Right lung (tissue), 5 donors: ENCODE results near the gene LRRC63. TPM values are rescaled to one million over a fixed set of nuclear protein-coding genes. Genes with fewer than 3 reads are reported as not detected.
"Not testable (repeated sequence)": the region's sequence is repeated elsewhere in the genome, so short reads cannot be mapped to it uniquely, and the experiment has no call there.

Experiments used
- DNase-seq, 2 donors: peaks; one replicate each; pipeline ENCODE4 v3.0.0-alpha.2; 2013
- polyA plus RNA-seq, 5 donors: library from polyadenylated mRNA; unstranded; fragments of 120-200 nt; gene quantifications; one replicate each; pipeline versions ENCODE4 v1.2.1 to v1.2.3, GENCODE V29; 2013; ENCODE audit warnings: inconsistent platforms in 1 of 5, low replicate concordance in 1 of 5; ENCODE audit not compliant: insufficient read length in 5 of 5, insufficient read depth in 1 of 5

The LRRC63 gene
- polyA plus RNA-seq, 5 donors, result 0.37 to 0.49 (median 0.43) TPM

DNA sequence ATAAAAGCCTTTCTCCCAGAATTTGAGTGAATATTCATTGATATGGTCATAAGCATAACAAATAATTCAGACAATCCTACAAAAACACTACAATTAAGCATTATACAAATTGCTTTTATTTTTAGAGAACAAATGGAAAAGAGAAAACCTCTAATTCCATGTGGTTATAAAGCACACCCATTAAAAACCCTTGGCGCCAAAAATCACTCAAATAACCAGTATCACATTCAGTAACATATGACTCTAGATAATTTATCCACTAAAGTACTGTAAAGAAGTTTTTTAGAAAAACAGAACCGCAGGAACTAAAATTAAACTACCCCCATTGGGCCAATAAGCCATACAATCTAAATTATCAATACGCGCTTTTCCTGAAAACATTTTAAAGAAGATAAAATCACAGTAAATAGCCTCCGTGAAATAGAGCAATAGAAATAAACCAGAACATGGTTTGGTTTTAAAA, 30.3 kb upstream of the LRRC63 start:
- no peak for DNase-seq

DNA sequence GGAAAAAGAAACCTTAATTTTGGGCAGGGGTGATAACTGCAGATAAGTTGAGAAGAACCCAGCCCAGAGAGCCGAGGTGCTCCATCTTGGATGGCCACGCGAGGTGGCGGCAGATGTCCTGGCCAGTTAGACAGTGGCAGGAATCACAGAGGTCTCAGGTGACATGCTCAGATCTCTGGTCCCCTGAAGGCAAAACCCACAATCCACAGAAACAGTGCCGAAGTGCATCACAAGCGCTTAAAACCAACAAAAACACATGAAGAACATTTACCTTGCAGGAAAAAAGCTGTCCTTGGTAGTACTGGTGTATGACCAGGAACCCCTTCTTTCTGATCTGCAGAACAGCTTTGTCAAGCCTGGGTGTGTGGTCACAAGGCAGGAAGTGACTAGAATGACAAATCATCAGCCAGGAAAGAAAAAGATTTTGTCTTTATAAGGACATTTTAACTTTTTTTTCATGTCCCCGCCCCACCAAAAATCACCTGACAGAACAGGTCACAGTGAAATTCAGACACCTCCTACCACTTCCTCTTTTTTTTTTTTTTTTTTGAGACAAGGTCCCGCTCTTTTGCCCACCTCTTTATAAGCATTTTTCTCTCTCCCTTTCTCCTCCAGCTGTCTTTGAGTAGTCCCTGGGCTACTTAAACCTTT, 29.8 kb upstream of the LRRC63 start, which contains the start of gene LCP1:
TSS of gene LCP1 (minus strand) at position 338 of the 651 bp plus-strand sequence. CDS start 22,515 bp downstream, outside the sequence.
- no peak for DNase-seq

DNA sequence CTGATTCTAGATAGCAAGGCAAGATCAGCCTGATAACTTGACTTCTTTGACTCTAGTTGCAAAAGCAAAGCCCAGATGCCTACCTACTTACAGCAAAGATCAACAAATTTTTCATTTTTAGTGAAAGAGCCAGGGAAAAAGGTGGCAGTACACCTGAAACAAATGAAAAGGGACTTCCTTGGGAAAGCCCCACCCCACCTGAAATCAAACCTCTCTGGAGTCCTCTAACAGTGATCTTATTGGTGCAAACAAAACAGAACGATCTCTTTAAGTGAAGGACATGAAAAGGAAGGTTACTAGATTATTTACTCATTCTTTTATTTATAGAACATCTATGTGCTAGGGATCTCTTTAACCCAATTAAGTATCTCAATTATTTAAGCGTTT, 29.2 kb upstream of the LRRC63 start:
- no peak for DNase-seq

DNA sequence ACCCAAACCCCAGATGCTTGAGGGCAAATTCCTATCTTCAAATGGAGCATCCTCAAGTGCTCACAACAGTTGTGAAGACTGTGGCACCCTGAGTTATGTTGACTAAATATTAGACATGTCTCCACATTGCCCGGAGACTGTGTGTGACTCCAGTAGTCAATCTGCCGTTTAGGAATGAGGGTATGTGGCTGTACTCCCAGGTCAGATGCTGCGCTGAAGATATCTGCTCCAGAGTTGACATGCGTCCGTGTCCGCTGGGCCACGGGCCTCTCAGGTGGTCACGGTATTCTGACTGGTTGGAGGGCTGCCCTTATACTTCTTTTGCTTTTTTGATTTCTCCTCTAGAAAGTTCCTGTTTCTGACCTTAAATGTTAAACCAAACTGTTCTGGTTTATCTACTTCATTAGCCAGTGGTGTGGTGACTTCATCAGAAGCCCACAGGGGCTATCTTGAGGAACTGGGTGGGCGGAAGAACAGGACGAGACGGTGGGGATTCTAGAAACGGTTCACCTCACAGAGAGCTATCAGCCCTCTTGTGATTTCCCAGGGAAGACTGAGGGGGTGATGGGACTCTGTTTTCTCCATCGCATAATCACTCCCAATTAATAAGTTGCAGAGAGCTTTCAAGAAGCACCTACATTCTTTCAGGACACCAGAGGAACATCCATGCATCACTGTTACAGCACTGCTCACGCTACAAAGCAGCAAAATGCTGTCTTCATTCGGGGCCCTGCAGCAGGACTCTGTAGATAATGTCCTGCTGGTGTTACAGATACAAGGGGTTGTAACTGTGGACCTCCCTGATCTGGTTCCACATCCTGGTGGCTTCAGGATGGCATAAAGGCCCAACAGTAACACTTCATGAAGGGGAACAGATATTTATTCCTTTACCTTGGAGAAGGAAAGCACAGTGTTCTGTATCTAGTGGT, 28.4 kb upstream of the LRRC63 start:
- no peak for DNase-seq

DNA sequence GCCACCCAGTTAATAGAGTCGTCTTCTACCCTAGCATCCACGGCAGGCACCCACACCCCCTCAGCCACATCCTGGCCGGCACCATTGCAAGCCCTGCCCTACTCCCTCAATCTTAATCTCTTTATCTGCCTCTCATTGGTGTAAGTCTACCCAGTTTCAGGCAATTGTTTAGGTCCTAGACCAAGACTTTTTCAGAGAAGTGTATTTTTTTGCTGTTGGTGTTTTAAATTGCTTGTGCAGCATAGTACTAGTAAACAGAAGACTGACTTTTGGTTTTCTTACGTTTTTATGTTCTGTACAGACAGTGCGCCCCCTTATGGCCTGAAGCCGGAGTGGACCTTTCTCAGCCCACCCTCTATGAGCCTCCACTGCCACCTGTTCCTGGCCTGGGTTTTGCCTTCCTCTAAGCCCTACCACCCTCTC, 27.4 kb upstream of the LRRC63 start:
- no peak for DNase-seq

DNA sequence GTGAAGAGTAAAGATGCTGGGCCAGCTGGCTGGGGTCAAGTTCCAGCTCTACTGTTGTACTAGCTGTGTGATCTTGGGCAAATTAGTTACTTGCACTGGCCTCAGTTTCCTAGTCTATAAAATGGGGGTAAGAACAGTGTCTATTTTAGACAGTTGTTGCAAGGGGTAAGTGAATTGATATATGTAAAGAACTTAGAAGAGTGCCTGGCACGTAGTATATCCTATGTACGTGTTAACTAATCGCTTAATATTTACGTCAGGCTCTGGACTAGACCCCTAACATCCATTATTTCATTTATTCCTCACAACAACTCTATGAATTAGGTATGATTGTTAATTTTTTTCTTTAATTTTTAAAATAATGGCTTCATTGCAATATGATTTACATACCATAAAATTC, 26.1 kb upstream of the LRRC63 start:
- no peak for DNase-seq

DNA sequence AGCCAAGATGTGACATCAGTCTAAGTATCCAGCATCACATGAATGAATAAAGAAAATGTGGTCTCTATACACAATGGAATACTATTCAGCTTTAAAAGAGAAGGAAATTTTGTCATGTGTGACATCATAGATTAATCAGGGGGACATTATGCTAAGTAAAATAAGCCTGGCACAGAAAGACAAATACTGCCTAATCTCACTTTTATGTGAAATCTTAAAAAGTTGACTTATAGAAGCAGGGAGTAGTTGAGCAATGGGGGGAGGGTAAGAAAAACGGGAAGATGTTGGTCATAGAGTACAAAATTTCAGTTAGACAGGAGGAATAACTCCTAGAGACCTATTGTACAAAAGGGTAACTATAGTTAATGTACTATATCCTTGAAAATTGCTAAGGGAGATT, 19.3 kb upstream of the LRRC63 start:
- no peak for DNase-seq

DNA sequence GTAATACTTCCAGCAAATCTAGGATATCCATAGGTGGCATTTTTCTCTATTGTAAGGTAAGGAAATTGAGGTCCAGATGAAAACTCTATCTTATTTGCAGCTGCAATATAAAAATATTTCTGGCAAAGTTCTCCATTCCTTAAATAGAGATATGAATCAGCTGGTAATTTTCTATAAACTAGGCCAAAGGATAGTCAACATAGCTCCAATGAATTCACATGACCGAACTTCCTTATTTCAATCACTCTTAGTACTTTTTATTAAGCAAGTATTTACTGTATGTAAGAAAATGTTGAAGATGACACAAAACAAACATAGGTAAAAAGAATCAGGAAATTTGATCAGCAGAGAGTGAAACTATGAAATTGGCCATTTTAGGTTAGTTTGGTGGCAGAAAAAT, 16.7 kb upstream of the LRRC63 start:
- no peak for DNase-seq

DNA sequence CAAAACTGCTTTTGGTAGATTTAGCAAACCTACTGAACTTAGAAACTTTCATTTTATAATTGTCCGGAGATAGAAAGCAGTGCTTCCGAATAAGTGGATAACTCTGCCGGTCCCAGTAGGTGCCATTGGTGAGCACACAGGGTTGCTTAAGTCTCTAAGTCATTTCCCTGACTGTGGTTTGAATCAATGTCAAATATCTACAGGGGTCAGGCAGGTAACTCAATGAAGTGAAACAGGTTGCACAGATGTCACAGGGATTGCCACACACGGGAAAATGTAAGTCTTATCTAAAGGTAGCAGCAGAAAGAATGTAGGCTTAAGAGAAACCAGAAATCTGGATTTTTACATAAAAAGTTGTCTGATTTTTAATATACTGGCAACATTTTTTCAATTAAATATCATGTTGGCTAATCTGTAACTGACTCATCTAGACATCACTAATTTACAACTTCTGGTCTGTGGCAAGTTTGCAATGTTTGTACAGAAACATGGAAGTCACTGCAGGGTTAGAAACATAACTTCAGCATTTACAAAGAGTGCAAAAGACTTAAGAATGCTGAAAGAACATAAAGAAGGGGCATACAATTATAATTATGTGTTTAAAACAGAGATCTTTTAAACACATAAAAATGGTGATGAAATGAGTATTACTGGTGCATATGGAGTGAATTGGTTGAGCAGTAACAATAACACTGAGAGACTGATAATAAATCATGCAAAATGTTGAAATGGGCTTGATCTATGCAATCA, 14.3 kb upstream of the LRRC63 start:
- no peak for DNase-seq

DNA sequence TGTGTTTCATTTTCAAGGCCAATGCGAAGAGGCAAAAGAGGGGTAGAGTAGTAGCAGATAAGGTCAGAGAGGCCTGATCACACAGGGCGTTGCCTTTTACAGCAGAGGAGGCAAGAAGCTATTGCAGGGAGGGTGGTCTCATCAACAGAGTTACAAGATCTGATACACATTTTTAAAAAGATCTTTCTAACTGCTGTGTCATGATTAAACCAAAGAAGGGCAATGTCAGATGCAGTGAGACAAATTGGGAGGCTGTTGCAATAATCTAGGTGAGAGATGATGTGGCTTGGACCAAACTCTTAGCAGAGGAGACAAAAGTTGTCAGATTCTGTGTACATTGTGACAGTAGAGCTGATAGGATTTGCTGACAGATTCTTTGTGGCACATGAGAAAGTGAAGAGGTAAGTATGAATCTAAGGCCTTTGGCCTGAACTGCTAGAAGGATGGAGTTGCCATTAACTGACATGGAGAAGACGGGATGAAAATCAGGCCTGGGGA, 13.0 kb upstream of the LRRC63 start:
- DNase-seq, result no peak

DNA sequence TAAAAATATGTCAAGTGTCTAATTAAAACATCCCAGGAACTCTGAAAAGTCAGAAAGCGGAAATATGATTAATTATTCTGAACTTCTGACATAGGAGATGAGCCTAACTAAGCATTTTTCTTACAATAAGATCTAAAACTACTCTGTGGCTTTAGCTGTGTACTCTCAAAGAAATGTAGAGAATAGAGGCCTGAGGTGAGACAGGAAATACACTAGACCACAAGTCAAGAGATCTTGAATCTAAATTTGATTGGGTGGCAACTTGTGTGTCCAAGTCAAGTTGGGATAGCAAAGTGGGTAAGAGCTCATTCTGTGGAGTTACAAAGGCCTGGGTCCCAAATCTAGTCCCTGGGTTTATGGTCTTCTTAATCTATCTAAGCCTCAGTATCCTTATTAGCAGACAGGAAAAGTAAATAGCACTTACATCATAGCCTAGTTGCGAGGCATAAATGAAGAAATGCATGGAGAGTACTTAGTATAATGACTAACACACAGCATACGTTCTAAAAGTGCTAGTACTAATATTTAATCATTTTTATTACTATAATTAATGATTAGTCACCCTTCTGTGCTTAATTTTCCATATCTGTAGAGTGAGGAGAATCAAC, 9.4 kb upstream of the LRRC63 start:
- no peak for DNase-seq

DNA sequence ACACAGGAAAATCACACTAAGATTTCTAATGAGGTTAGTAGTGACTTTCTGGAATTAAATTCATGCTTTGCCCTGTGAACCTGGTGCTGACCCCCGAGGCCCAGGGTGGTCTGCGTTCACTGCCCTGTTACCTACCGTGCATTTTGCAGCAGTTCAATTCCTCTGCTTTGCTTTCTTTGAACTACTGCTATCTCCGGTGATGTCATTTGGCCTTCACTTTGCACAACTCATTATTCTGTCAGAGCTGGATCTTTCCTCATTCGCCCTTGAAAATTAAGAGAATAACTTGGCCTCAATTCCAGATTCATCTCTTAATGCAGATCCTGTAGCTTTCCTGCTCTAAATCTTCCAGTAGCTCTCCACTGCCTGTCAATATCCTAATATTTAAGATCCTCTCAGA, 8.8 kb upstream of the LRRC63 start:
- no peak for DNase-seq

DNA sequence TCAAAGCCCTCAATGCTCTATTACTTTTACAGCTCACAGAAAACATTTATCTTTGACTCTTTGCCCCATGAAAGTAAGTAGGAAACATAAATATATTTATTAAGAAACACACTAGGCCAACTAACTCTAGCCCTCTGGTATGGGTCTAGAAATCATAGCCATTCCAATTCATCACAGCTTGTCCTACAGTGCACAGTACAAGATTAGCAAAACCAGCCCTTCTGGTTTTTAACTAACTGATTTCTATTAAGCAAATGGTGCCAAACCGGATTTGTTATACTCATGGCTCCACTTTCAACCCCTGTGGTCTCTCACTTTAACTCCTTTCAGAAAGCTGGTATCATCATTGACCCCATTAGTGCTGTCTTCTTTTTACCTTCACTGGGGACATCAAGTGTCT, 5.6 kb upstream of the LRRC63 start:
- DNase-seq, result no peak

DNA sequence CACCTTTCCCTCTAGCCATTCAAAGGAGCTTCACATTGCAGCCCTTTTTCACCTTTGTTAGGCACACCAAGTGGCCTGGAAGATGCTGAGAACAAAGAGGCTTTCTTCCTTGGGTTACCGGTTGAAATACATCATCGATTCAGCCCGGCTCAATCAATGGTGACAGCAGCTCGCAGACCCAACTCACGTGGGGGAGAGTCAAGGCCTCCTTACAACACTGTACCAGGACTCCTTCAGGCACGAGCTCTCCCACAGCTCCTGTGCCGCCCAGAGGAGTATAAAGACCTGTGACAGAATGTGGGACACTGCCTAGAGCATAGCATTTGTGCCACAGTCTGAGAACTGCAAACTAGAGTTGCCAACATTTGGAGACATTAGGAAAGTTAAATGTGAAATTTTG, 3.9 kb upstream of the LRRC63 start:
- no peak for DNase-seq

DNA sequence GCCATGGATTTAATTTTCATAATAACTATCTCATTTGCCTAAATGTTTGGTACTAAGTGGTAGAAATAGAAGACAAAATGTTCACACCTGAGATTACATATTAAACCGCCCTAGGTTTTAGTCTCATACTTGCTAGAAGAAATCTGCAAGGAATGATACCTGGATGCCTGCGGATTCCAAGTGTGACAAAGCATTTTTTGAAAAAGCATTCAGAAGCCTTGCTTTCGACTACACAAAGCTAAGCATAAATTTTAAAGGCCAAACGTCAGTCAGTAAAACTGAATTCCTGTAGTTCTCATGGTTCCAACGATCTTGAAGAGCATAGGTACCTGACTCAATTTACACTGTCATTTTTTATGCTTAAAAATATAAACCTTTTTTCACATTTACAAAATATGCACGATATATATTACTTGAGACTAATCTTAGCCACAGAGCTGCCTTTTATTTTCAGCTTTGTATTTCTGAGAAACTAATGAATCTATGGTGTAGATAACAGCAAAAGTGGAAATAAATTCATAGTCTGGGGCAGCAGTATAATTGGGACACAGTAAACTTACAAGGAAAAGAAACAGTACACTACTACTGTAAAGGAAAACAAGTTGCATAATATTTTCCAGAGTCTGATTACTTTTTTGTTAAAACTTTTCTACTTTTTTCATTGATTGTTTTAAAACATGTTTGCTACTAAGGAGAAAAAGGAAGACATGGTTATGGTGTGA, 1.2 kb upstream of the LRRC63 start:
- DNase-seq, result no peak

DNA sequence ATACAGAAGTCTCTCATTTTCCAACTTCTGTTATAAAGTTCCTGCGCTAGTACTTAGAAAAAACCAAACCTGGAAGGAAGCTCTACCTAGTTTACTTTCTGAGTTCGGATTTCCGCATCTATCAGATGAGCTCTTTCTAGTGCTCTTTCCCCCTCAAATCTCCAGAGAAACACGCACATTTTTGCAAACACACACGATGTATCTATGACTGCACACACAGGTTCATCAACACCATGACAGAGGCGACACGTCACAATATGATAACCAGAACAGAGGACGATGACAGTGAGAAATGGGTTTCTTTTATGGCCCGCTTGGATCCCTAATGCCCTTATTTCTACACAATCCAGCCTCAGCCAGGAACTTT, 629 bp upstream of the LRRC63 start:
- no peak for DNase-seq

DNA sequence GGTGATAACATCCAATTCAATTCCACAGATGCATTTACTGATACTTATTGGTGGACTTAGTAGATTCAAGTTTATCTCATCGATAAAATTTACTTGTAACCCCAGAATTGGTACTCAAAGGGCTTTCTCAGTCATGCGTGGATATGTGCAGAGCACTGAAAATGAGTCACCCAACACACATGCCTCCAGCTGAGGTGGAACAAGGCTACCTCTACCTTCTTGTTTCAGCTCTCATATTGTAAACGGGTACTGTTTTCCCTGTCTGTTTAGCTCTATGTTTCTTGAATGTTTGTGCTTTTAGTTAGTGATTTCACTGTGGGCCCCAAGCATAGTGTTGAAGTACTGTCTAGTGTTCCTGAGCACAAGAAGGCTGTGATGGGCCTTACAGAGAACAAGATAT, 1.5 kb downstream of the LRRC63 start:
- DNase-seq, result no peak

DNA sequence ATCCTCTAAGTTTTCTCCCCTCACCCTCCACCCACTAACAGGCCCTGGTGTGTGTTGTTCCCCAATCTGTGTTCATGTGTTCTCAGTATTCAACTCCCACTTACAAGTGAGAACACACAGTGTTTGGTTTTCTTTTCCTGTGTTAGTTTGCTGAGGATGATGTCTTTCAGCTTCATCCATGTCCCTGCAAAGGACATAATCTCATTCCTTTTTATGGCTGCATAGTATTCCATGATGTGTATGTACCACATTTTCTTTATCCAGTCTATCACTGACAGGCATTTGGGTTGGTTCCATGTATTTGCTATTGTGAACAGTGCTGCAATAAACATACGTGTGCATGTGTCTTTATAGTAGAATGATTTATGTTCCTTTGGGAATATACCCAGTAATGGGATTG, 3.0 kb downstream of the LRRC63 start:
- DNase-seq, result not testable (repeated sequence)

DNA sequence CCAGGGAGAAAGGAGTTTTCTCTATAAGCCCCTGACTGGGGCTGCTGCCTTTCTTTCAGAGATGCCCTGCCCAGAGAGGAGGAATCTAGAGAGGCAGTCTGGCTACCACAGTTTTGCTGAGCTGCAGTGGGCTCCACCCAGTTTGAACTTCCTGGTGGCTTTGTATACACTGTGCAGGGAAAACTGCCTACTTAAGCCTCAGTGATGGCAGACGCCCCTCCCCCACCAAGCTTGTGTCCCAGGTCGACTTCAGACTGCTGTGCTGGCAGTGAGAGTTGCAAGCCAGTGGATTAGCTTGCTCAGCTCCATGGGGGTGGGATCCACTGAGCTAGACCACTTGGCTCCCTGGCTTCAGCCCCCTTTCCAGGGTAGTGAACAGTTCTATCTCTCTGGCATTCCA, 8.5 kb downstream of the LRRC63 start:
- not testable (repeated sequence) for DNase-seq

DNA sequence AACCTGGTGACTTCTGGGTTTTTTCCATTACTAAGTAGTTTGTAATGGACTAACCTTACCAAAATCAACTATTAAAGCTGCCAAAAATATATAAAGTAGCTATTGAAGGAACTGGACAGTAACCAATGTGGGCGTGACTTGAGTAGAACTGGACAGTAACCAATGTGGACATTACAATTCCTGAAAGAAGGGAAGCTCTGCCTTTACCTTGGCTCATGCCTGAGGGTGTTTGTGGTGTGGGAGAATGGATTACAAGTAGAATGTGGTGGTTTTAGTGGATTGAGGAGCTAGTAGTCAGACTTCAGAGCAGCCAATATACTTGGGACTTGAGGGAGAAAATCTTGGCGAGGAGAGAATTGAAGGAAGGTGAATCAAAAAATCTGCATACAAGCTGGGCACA, 17.5 kb downstream of the LRRC63 start:
- no peak for DNase-seq

DNA sequence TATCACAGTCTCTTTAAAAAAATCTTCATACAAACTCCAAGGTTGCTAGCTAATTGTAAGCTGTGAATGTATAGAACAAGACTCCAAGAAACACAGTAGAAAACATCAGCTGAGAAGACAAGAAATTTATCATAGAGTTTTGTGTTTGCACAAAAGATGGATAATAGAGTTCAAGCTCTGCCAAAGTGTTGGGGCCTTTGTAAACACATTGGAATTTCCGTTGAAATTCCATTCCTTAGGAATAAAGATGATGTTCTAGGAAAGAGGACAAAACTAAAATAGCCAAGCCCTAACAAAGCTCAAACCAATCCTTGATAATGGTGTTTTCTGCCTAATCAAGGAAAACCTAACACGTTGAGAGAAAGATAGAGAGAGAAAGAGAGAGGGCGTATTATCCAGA, 20.6 kb downstream of the LRRC63 start:
- no peak for DNase-seq
